GM21381 (cell line): ENCODE data around the gene LPCAT2.

Experiments
- ATAC-seq: cut with Tn5 transposase; IDR thresholded peaks from one replicate; pipeline ENCODE4 v1.9.1; 2021; ENCODE audit warnings: mild to moderate bottlenecking, moderate library complexity; ENCODE audit not compliant: unreplicated experiment

The LPCAT2 gene

GRCh38 chr16:55540221-55540620, 31.3 kb downstream of the LPCAT2 start:
- ATAC-seq, result no peak

- no peak for ATAC-seq
These were observed 33.7 kb downstream of the LPCAT2 start for GRCh38 chr16:55542459-55543082.

GRCh38 chr16:55543472-55543871, 34.6 kb downstream of the LPCAT2 start:
- ATAC-seq, result no peak

GRCh38 chr16:55552621-55553020, 43.7 kb downstream of the LPCAT2 start:
- no peak for ATAC-seq

GRCh38 chr16:55555436-55555835, 46.6 kb downstream of the LPCAT2 start:
- ATAC-seq, result no peak

- ATAC-seq, result no peak
These were observed 48.3 kb downstream of the LPCAT2 start for GRCh38 chr16:55557186-55557585.

GRCh38 chr16:55559233-55559632, 50.4 kb downstream of the LPCAT2 start:
- ATAC-seq, result no peak

GRCh38 chr16:55559933-55560516, 51.2 kb downstream of the LPCAT2 start:
- no peak for ATAC-seq

GRCh38 chr16:55561319-55561848, 52.5 kb downstream of the LPCAT2 start:
- ATAC-seq, result no peak

GRCh38 chr16:55562936-55563335, 54.1 kb downstream of the LPCAT2 start:
- no peak for ATAC-seq

GRCh38 chr16:55563797-55564196, 54.9 kb downstream of the LPCAT2 start:
- no peak for ATAC-seq

- no peak for ATAC-seq
These were observed 56.2 kb downstream of the LPCAT2 start for GRCh38 chr16:55565086-55565485.

- no peak for ATAC-seq
These were observed 57.7 kb downstream of the LPCAT2 start, which contains the start of gene CAPNS2 for GRCh38 chr16:55566432-55567175. Gene CAPNS2 (plus strand): TSS chr16:55566684. CDS start chr16:55566757, 73 bp downstream.

- no peak for ATAC-seq
These were observed 58.5 kb downstream of the LPCAT2 start for GRCh38 chr16:55567382-55567781.

- ATAC-seq, result no peak
These were observed 59.3 kb downstream of the LPCAT2 start for GRCh38 chr16:55568207-55568606.

- ATAC-seq, result no peak
These were observed 60.2 kb downstream of the LPCAT2 start for GRCh38 chr16:55569025-55569424.

GRCh38 chr16:55570159-55570558, 61.3 kb downstream of the LPCAT2 start:
- no peak for ATAC-seq

- no peak for ATAC-seq
These were observed 62.5 kb downstream of the LPCAT2 start for GRCh38 chr16:55571191-55571897.

- ATAC-seq, result no peak
These were observed 63.6 kb downstream of the LPCAT2 start for GRCh38 chr16:55572439-55572838.

GRCh38 chr16:55574811-55575210, 65.9 kb downstream of the LPCAT2 start:
- no peak for ATAC-seq

- ATAC-seq, result no peak
These were observed 66.6 kb downstream of the LPCAT2 start for GRCh38 chr16:55575496-55575895.
